Measurements from ENCODE around the gene FAM120A. TPM values are rescaled to one million over a fixed set of nuclear protein-coding genes. Genes with fewer than 3 reads are reported as not detected.

The FAM120A gene
- total RNA-seq: 62.9 and 64.7 TPM in 2 replicates

GRCh38 chr9:93450945-93451815 lies at the start of gene FAM120A:
Gene FAM120A (plus strand): TSS chr9:93451685. CDS start chr9:93451916, 231 bp downstream.

GRCh38 chr9:93453047-93453914 lies 1.8 kb downstream of the FAM120A start, which contains the start of gene FAM120AOS:
Gene FAM120AOS (minus strand): TSS chr9:93453581. CDS start chr9:93452709, 872 bp downstream.

GRCh38 chr9:93576258-93577077 lies 125.0 kb downstream of the FAM120A start, which contains the start of gene PHF2:
Gene PHF2 (plus strand): TSS chr9:93576584. CDS start chr9:93576774, 190 bp downstream.

Other genes starting within 250 kb of the FAM120A start
- 25.3 and 29.6 TPM in 2 replicates for gene FAM120AOS, start 1.9 kb downstream of the FAM120A start, total RNA-seq
- 11.9 and 12.9 TPM in 2 replicates for gene PHF2, start 124.9 kb downstream of the FAM120A start, total RNA-seq

Data from bronchus fibroblast of lung (primary cell).